Esophagus muscularis mucosa (tissue), 4 donors: ENCODE data around the gene CRYBA2. TPM values are rescaled to one million over a fixed set of nuclear protein-coding genes. Genes with fewer than 3 reads are reported as not detected.

Experiments
- DNase-seq: peaks from one replicate; pipeline ENCODE4 v3.0.0-alpha.2; 2017; ENCODE audit errors: extremely low spot score
- H3K27ac ChIP-seq, 4 donors: fragments of 200-600 bp; sonication (generic); replicated peaks in 1 of 4; 1 replicate in 3 of 4; 2 replicates in 1 of 4; pipeline ENCODE4 v1.5.1; 2016 to 2019; ENCODE audit warnings: mild to moderate bottlenecking in 1 of 4
- H3K27me3 ChIP-seq, 4 donors: fragments of 200-600 bp; sonication (generic); one replicate each; pipeline versions ENCODE4 v1.5.1 to v1.6.0; 2016 to 2019
- H3K36me3 ChIP-seq, 4 donors: fragments of 200-600 bp; sonication (generic); one replicate each; pipeline ENCODE4 v1.5.1; 2016 to 2019
- H3K4me1 ChIP-seq, 4 donors: fragments of 200-600 bp; sonication (generic); one replicate each; pipeline ENCODE4 v1.5.1; 2016 to 2019
- H3K4me3 ChIP-seq, 4 donors: fragments of 200-600 bp; sonication (generic); 1 replicate in 2 of 4; 2 replicates in 2 of 4; pipeline ENCODE4 v1.5.1; 2016 to 2019; ENCODE audit warnings: mild to moderate bottlenecking in 4 of 4, moderate library complexity in 1 of 4
- H3K9me3 ChIP-seq, 4 donors: fragments of 200-600 bp; sonication (generic); 1 replicate in 3 of 4; 2 replicates in 1 of 4; pipeline ENCODE4 v1.5.1; 2016 to 2019
- EP300 ChIP-seq: sonication (generic); formaldehyde crosslinking; IDR thresholded peaks from one replicate; pipeline ENCODE4 v1.6.1; 2017; ENCODE audit warnings: antibody characterized with exemption
- POLR2A ChIP-seq: fragments of 450-650 bp; IDR thresholded peaks from one replicate; pipeline ENCODE4 v1.6.1; 2017; ENCODE audit warnings: antibody characterized with exemption, moderate library complexity, mild to moderate bottlenecking, low read depth
- POLR2AphosphoS5 ChIP-seq, 2 donors: sonication (generic); formaldehyde crosslinking; IDR thresholded peaks; one replicate each; pipeline ENCODE4 v1.6.1; 2017; ENCODE audit warnings: antibody characterized with exemption in 2 of 2
- WGBS: methylation state at CpG from one replicate; pipeline ENCODE4 v1.1.5; 2018; 5-methylcytosine and 5-hydroxymethylcytosine counted together
- intact Hi-C: fragments of 100-400 bp; cut with DNase I; formaldehyde crosslinking; loops from one replicate; pipeline ENCODE4 v1.15.1; 2023
- total RNA-seq, 4 donors: library from RNA; depleted of rRNA; stranded (reverse); fragments of >200 nt; gene quantifications; one replicate each; pipeline versions ENCODE4 v1.1.0 to v1.2.1, GENCODE V29; 2016
- TF ChIP-seq, protein P1 (sequence below), 3 experiments: fragments of 200-600 bp in 2 of 3; fragments of 450-650 bp in 1 of 3; sonication (generic) in 2 of 3; IDR thresholded peaks; one replicate each; pipeline ENCODE4 v1.5.1; 2017 to 2019; ENCODE audit warnings: antibody characterized with exemption in 3 of 3, mild to moderate bottlenecking in 2 of 3, moderate library complexity in 1 of 3

Gene CRYBA2
- total RNA-seq, 4 donors from 2014 or later, result not detected

DNA sequence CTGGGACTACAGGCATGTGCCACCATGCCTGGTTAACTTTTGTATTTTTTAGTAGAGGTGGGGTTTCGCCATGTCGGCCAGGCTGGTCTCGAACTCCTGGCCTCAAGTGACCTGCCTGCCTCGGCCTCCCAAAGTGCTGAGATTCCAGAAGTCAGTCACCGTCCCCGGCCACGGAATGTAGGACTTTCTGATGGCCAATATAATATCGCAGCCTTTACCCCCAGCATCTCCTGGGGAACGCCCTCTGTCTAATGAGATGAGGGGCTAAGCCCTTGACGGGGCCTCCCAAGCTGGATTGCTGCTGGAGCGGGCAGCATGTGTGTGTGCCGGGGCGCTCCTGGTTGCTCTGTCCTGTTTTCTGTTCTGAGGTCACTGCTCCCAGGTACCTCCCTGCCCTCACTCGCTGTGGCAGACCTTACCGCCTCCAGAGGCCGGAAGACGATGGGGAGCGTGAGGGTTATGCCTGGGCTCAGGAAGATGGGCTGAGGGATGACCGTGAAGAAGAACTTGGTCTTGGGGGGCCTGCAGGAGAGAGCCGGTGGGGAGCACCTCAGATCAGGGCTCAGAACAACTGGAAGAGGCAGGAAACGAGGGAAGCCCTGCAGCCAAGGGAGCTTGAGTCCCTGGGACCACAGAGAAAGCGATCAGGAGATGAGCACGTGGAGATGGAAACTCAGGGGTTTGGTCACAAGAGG, 39.0 kb upstream of the CRYBA2 start:
- Histone ChIP-seq H3K27ac (no peak overlapping the region), H3K4me1 (no peaks in the 10 kb centered on the region), H3K36me3 (no peaks in the 10 kb centered on the region), H3K4me3 (no peak overlapping the region), H3K9me3 (no peaks in the 10 kb centered on the region), H3K27me3 (peaks cover 0 to 73% (median 9%) of the 10 kb centered on the region in 4 donors)
- no peak for DNase-seq
- intact Hi-C loops, result no loop called here
- WGBS, result 75% methylated on average over 17 of the region's 23 CpGs
- TF ChIP-seq POLR2AphosphoS5 (IDR thresholded peaks at IDR 0.05), result no peak
- TF ChIP-seq POLR2A, result no peak
- TF ChIP-seq, protein P1, sequence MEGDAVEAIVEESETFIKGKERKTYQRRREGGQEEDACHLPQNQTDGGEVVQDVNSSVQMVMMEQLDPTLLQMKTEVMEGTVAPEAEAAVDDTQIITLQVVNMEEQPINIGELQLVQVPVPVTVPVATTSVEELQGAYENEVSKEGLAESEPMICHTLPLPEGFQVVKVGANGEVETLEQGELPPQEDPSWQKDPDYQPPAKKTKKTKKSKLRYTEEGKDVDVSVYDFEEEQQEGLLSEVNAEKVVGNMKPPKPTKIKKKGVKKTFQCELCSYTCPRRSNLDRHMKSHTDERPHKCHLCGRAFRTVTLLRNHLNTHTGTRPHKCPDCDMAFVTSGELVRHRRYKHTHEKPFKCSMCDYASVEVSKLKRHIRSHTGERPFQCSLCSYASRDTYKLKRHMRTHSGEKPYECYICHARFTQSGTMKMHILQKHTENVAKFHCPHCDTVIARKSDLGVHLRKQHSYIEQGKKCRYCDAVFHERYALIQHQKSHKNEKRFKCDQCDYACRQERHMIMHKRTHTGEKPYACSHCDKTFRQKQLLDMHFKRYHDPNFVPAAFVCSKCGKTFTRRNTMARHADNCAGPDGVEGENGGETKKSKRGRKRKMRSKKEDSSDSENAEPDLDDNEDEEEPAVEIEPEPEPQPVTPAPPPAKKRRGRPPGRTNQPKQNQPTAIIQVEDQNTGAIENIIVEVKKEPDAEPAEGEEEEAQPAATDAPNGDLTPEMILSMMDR (IDR thresholded peaks at IDR 0.05), result no peak
- TF ChIP-seq EP300, result no peak

- Histone ChIP-seq H3K27ac (no peak overlapping the region), H3K4me3 (no peak overlapping the region), H3K9me3 (no peaks in the 10 kb centered on the region), H3K36me3 (no peaks in the 10 kb centered on the region), H3K4me1 (no peaks in the 10 kb centered on the region), H3K27me3 (peaks cover 0 to 64% (median 9%) of the 10 kb centered on the region in 4 donors)
- TF ChIP-seq EP300, result no peak
- TF ChIP-seq, protein P1 (IDR thresholded peaks at IDR 0.05), result no peak
- TF ChIP-seq POLR2AphosphoS5 (IDR thresholded peaks at IDR 0.05), result no peak
- no peak for TF ChIP-seq POLR2A
- WGBS, result 71% methylated on average over 21 of the region's 21 CpGs
- DNase-seq, result no peak
- intact Hi-C loops, result no loop called here
Measured at GRCh38 chr2:219031005-219031738, 38.0 kb upstream of the CRYBA2 start.

- Histone ChIP-seq H3K36me3 (no peaks in the 10 kb centered on the region), H3K4me1 (no peaks in the 10 kb centered on the region), H3K9me3 (no peaks in the 10 kb centered on the region), H3K27me3 (peaks cover 0 to 63% (median 9%) of the 10 kb centered on the region in 4 donors), H3K4me3 (no peak overlapping the region), H3K27ac (no peak overlapping the region)
- DNase-seq, result no peak
- 80% methylated on average over 14 of the region's 16 CpGs for WGBS
- intact Hi-C loops, result no loop called here
- TF ChIP-seq, protein P1 (IDR thresholded peaks at IDR 0.05), result no peak
- TF ChIP-seq POLR2AphosphoS5 (IDR thresholded peaks at IDR 0.05) (no peak), EP300 (no peak), POLR2A (no peak)
Measured at GRCh38 chr2:219030177-219030940, 37.1 kb upstream of the CRYBA2 start.

- TF ChIP-seq POLR2AphosphoS5 (IDR thresholded peaks at IDR 0.05), result peak in 1 of 2 donors; percentile 14
- no peak for TF ChIP-seq EP300
- TF ChIP-seq, protein P1 (IDR thresholded peaks at IDR 0.05), result peak; percentile 85 to 100 (median 90)
- H3K36me3 ChIP-seq, result no peaks in the 10 kb centered on the region
- 40% methylated on average over 5 of the region's 9 CpGs for WGBS
- peaks cover 0 to 63% (median 9%) of the 10 kb centered on the region in 4 donors for H3K27me3 ChIP-seq
- DNase-seq, result peak; percentile 95
- H3K4me1 ChIP-seq, result no peaks in the 10 kb centered on the region
- H3K4me3 ChIP-seq, result no peak overlapping the region
- intact Hi-C loops, result no loop called here
- H3K9me3 ChIP-seq, result no peaks in the 10 kb centered on the region
- H3K27ac ChIP-seq, result no peak overlapping the region
Measured at GRCh38 chr2:219029829-219030165, 36.6 kb upstream of the CRYBA2 start.
